ENCODE data around the gene FBL.

DNA sequence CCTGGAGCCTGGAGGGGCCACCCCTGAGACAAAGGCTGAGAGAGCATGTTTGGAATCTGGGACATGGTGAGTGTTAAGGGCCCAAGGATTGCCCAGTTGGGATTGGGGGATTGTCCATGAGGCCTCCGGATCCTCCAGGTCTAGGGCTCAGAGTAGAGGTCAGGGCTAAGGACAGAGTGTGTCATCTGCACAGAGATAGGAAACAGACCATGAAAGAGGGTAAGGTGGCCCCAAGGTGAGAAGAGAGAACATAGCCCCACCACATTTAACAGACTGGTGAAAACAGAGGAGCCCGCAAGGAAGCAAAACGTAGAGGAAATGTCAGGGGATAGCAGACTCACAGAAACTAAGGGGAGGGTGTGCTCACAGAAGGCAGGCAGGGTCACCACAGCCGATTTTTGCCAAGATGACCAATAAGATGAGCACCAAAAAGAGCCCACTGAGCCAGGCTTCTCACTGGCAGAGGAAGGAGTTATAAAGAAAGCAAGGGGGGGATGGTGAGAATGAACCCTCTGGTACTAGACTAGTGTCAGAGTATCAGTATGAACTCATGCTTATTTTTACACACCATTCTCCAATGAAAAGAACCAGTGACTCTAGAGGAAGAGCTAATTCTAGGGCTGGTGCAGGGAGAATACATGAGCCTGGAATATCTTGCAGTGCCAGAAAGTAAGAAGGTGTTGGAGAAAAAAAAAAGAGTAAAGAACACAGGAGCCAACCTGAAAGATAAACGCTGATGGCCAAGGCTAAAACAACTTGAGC is 29.7 kb downstream of the FBL start:
- TF ChIP-seq, protein P1, sequence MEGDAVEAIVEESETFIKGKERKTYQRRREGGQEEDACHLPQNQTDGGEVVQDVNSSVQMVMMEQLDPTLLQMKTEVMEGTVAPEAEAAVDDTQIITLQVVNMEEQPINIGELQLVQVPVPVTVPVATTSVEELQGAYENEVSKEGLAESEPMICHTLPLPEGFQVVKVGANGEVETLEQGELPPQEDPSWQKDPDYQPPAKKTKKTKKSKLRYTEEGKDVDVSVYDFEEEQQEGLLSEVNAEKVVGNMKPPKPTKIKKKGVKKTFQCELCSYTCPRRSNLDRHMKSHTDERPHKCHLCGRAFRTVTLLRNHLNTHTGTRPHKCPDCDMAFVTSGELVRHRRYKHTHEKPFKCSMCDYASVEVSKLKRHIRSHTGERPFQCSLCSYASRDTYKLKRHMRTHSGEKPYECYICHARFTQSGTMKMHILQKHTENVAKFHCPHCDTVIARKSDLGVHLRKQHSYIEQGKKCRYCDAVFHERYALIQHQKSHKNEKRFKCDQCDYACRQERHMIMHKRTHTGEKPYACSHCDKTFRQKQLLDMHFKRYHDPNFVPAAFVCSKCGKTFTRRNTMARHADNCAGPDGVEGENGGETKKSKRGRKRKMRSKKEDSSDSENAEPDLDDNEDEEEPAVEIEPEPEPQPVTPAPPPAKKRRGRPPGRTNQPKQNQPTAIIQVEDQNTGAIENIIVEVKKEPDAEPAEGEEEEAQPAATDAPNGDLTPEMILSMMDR (optimal IDR thresholded peaks at IDR 0.05 in 1 of 3, IDR thresholded peaks at IDR 0.05 in 1 of 3, conservative IDR thresholded peaks at IDR 0.05 in 1 of 3; ENCODE audit: extremely low read depth in 1 of 3, insufficient read depth in 2 of 3, low read length in 3 of 3) = no peak
- no peak for TF ChIP-seq EZH2 (IDR thresholded peaks at IDR 0.05; ENCODE audit: low read length)

Measured in keratinocyte (primary cell).